ENCODE measurements around the gene MFSD12.
"Not testable (repeated sequence)": the region's sequence is repeated elsewhere in the genome, so short reads cannot be mapped to it uniquely, and the experiment has no call there.

The MFSD12 gene

GRCh38 chr19:3522421-3523360 lies 34.7 kb downstream of the MFSD12 start:
- no peak for DNase-seq (ENCODE audit: low read depth)

DNA sequence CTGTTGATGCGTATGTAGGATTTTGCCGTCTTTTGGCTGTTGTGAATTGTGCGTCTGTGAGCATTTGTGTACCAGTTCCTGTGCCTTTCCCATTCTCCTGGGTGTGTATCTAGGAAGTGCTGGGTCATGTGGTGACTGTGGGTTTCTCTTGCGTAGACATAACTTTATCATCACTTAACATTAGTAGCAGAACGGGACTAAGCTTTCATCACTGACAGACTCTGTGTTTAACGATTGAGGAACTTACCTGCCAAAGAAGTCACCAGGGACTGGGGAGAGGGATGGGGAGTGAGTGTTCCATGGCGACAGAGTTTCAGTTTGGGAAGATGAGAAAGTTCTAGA lies 36.3 kb downstream of the MFSD12 start:
- no peak for DNase-seq (ENCODE audit: low read depth)

GRCh38 chr19:3520166-3521103 lies 37.0 kb downstream of the MFSD12 start:
- no peak for DNase-seq (ENCODE audit: low read depth)

DNA sequence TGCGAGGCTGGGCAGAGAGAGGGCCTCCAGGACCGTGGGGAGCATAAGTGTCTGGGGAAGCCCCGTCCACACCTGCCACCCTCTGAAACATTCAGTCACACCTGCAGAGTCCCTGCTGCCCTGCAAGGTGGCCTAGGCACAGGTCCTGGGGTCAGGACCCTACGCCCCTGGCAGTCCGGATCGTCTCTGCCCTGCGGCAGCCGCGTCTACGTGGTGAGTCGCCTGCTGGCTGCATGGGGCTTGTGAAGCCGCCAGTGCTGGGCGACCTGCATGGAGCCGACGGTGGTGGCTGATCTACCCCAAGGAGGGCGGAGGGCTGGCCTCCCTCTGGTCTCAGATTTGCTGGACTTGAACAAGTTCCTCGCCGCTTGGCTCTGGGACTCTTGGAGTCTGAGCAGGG lies 38.3 kb downstream of the MFSD12 start:
- DNase-seq (ENCODE audit: low read depth): no peak

GRCh38 chr19:3518659-3519058 lies 38.7 kb downstream of the MFSD12 start:
- DNase-seq (ENCODE audit: low read depth): no peak

GRCh38 chr19:3518255-3518654 lies 39.1 kb downstream of the MFSD12 start:
- no peak for DNase-seq (ENCODE audit: low read depth)

DNA sequence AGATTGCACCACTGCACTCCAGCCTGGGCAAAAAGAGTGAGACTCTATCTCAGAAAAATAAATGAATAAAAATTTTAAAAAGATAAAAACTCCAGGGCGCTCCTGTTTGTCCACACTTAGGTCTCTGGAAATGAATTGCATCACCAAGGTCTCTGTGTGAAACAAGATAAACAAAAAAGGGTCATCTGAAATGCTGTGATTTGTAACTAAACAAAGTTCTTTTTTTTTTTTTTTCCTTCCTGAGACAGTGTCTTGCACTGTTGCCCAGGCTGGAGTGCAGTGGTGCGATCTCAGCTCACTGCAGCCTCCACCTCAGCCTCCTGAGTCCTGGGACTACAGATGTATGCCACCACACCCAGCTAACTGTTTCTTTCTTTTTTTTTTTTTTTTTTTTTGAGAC lies 39.7 kb downstream of the MFSD12 start:
- no peak for DNase-seq (ENCODE audit: low read depth)

DNA sequence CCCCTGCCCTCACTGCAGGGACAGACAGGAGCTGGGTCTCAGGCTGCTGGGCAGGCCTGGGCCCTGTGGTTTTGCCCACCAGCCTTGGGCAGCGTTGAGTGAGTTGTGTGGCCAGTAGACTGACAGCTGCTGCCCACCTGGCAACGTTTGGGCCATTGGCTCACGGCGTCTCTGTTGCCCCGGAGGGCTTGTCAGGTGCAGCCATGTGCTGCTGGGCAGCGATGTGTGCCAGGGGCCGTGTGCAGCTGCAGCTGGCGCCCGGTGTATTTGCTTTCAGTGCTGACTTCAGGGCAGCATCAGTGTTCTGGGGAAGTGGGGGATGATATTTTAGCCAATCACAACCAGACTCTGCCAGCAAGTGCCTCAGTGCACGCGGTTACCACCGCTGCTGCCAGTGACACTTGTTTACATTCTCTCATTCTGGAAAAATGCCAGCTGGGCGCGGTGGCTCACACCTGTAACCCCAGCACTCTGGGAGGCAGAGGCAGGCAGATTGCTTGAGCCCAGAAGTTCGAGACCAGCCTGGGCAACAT lies 40.6 kb downstream of the MFSD12 start:
- no peak for DNase-seq (ENCODE audit: low read depth)

- no peak for DNase-seq (ENCODE audit: low read depth)
These were observed 41.4 kb downstream of the MFSD12 start for GRCh38 chr19:3515891-3516422.

DNA sequence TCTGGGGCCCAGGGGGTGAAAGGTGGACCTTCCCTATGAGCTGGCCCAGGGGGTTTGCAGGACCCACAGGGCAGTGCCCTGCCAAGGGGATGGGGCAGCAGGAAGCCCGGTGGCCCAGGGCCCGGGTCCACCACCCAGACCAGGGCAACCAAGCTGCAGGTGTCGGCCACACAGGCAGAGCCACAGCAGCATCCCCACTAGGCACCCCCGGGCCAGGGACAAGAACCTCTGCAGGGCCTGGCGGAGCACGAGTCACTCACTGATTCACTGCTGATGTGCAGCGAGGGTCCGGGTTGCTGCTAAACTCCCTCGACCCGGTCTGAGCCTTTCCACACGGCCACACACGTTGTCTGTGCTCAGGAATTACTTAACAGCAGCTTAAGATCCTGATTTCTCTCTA lies 42.5 kb downstream of the MFSD12 start:
- DNase-seq (ENCODE audit: low read depth): no peak

- DNase-seq (ENCODE audit: low read depth): no peak
These were observed 43.9 kb downstream of the MFSD12 start for GRCh38 chr19:3513229-3514140.

DNA sequence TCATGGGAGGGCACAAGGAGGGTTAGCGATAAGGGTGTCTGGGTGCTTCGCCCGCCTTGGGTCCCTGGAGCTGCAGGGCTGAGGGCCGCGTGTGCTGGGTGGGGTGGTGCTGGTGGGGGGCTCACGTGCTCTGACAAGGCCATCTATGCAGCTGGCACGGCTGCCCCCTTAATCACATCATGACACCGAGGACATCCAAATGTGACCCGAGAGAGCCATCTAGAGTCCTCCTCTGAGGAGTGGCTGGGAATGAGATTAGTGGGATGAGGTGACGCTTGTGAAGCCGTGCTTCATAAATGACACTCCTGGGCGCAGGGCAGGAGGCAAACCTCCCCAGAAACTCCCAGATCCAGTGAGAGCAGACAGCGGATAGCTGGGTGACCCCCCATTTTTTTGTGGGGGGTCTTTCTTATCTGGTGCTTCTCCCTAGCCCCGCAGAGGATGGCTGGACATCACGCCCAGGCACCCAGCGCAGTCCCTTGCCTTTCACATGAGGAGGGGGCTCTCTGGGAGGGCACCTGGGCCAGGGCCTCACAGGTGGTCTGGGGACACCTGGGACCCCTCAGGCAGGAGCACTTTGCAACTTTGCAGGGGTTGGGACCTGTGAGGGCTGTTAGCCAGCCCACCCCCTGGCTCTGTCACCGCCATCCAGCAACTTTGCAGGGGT lies 44.7 kb downstream of the MFSD12 start:
- DNase-seq (ENCODE audit: low read depth): no peak

GRCh38 chr19:3511506-3512251 lies 45.7 kb downstream of the MFSD12 start:
- no peak for DNase-seq (ENCODE audit: low read depth)

GRCh38 chr19:3510727-3511126 lies 46.7 kb downstream of the MFSD12 start:
- DNase-seq (ENCODE audit: low read depth): no peak

DNA sequence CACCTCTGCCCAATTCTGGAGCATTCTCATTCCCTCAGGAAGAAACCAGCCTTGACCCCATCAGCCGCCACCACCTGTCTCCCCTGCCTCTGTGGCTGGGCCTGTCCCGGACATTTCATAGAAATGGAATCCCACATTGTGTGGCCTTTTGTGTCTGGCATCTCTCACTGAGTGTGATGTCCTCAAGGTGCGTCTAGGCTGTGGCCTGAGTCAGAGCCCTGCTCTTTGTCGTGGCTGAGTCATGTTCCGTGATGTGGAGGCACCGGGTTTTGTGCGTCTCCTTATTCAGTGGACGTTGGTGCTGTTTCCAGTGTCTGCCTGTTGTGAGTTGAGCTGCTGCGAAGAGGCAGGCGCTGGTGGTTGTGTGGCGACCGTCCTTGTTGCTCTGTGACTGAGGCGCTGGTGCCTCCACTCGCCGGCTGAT lies 47.8 kb downstream of the MFSD12 start:
- no peak for DNase-seq (ENCODE audit: low read depth)

DNA sequence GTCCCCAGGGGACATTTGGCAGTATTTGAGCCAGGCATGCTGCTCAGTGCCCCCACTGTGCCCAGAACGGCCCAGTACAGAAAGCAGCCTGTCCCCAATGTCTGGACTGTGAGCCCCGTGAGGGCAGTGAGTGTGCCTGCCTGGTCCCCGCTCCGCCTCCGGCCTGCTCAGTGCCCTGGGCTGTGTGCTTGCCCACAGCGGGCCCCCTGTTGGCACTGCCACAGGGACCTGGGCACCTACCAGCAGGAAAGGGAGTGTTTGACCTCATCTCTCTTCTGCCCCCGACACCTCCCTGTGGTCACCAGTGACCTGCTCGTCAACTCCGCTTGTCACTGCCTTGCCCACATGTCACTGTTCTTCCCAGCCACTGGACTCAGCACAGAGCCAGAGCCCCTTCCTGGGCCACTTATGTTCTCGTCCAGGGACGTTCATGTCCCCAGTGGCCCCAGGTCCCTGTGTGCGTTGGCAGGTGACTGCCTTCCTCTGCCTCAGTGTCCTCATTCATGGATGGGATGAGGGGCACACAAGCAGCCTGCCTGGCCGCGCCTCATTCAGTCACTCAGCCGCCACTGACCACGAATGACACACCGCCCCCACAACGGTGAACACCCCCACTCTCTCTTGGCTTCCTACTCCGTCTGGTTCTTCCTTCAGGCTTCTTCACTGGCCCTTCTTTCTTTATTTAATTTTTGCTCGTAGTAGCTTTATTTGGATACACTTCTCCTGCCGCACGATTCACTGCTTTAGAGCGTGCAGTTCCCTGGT lies 48.4 kb downstream of the MFSD12 start:
- no peak for DNase-seq (ENCODE audit: low read depth)

GRCh38 chr19:3508121-3508661 lies 49.2 kb downstream of the MFSD12 start:
- DNase-seq (ENCODE audit: low read depth): not testable (repeated sequence)

- no peak for DNase-seq (ENCODE audit: low read depth)
These were observed 49.8 kb downstream of the MFSD12 start for GRCh38 chr19:3507371-3508120.
